Measurements from ENCODE around the gene EXOSC5.

Gene EXOSC5

GRCh38 chr19:41434450-41434849 lies 37.3 kb upstream of the EXOSC5 start:
- TF ChIP-seq EZH2phosphoT487 (conservative IDR thresholded peaks at IDR 0.05; ENCODE audit: low read length) (no peak), CTCF (IDR thresholded peaks at IDR 0.05; ENCODE audit: insufficient read depth, low read length, poor library complexity, severe bottlenecking) (no peak)
- H3K79me2 ChIP-seq (ENCODE audit: insufficient read depth, low read length) = peaks cover 11% of the 10 kb centered on the region
- H3K27me3 ChIP-seq (ENCODE audit: low read length) = no peaks in the 10 kb centered on the region

GRCh38 chr19:41433171-41433570 lies 36.0 kb upstream of the EXOSC5 start:
- no peaks in the 10 kb centered on the region for H3K9me2 ChIP-seq (replicated peaks; ENCODE audit: insufficient read depth, low read length)

More at GRCh38 chr19:41434450-41434849, 37.3 kb upstream of the EXOSC5 start:
- Histone ChIP-seq H4K20me1 (ENCODE audit: low read depth, low read length) (no peaks in the 10 kb centered on the region), H3K4me3 (ENCODE audit: insufficient read depth, low read length, poor library complexity, severe bottlenecking) (no peak overlapping the region), H3K27ac (ENCODE audit: low read depth, low read length) (no peak overlapping the region), H3K36me3 (ENCODE audit: low read length) (no peaks in the 10 kb centered on the region; the same call in 1 of the 2 replicates), H2AFZ (ENCODE audit: low read depth, low read length, severe bottlenecking) (no peak overlapping the region), H3K9ac (ENCODE audit: low read length) (no peak overlapping the region), H3K4me2 (ENCODE audit: low read depth, low read length, poor library complexity, severe bottlenecking) (no peak overlapping the region), H3K9me3 (ENCODE audit: insufficient read depth, low read length) (no peaks in the 10 kb centered on the region), H3F3A (ENCODE audit: insufficient read depth) (no peaks in the 10 kb centered on the region), H3K9me2 (replicated peaks; ENCODE audit: insufficient read depth, low read length) (no peaks in the 10 kb centered on the region)

GRCh38 chr19:41431426-41432386 lies 34.5 kb upstream of the EXOSC5 start:
- Histone ChIP-seq H3K27ac (ENCODE audit: low read depth, low read length) (no peak overlapping the region), H3K9me2 (replicated peaks; ENCODE audit: insufficient read depth, low read length) (no peaks in the 10 kb centered on the region), H3K4me2 (ENCODE audit: low read depth, low read length, poor library complexity, severe bottlenecking) (no peak overlapping the region), H3K36me3 (ENCODE audit: low read length) (no peaks in the 10 kb centered on the region; the same call in 1 of the 2 replicates), H3K4me3 (ENCODE audit: insufficient read depth, low read length, poor library complexity, severe bottlenecking) (no peak overlapping the region), H3F3A (ENCODE audit: insufficient read depth) (no peaks in the 10 kb centered on the region), H3K79me2 (ENCODE audit: insufficient read depth, low read length) (no peaks in the 10 kb centered on the region), H2AFZ (ENCODE audit: low read depth, low read length, severe bottlenecking) (no peak overlapping the region), H3K27me3 (ENCODE audit: low read length) (no peaks in the 10 kb centered on the region), H4K20me1 (ENCODE audit: low read depth, low read length) (no peaks in the 10 kb centered on the region), H3K9me3 (ENCODE audit: insufficient read depth, low read length) (no peaks in the 10 kb centered on the region), H3K9ac (ENCODE audit: low read length) (no peak overlapping the region)
- TF ChIP-seq EZH2phosphoT487 (conservative IDR thresholded peaks at IDR 0.05; ENCODE audit: low read length) = no peak
- no peak for TF ChIP-seq CTCF (IDR thresholded peaks at IDR 0.05; ENCODE audit: insufficient read depth, low read length, poor library complexity, severe bottlenecking)

More at GRCh38 chr19:41433171-41433570, 36.0 kb upstream of the EXOSC5 start:
- Histone ChIP-seq H3K9me3 (ENCODE audit: insufficient read depth, low read length) (no peaks in the 10 kb centered on the region), H3K27ac (ENCODE audit: low read depth, low read length) (no peak overlapping the region), H4K20me1 (ENCODE audit: low read depth, low read length) (no peaks in the 10 kb centered on the region), H2AFZ (ENCODE audit: low read depth, low read length, severe bottlenecking) (no peak overlapping the region), H3K4me3 (ENCODE audit: insufficient read depth, low read length, poor library complexity, severe bottlenecking) (no peak overlapping the region), H3K79me2 (ENCODE audit: insufficient read depth, low read length) (no peaks in the 10 kb centered on the region), H3F3A (ENCODE audit: insufficient read depth) (no peaks in the 10 kb centered on the region), H3K27me3 (ENCODE audit: low read length) (no peaks in the 10 kb centered on the region), H3K36me3 (ENCODE audit: low read length) (no peaks in the 10 kb centered on the region; the same call in 1 of the 2 replicates), H3K9ac (ENCODE audit: low read length) (no peak overlapping the region), H3K4me2 (ENCODE audit: low read depth, low read length, poor library complexity, severe bottlenecking) (no peak overlapping the region)
- TF ChIP-seq CTCF (IDR thresholded peaks at IDR 0.05; ENCODE audit: insufficient read depth, low read length, poor library complexity, severe bottlenecking) = no peak
- no peak for TF ChIP-seq EZH2phosphoT487 (conservative IDR thresholded peaks at IDR 0.05; ENCODE audit: low read length)

All from SU-DHL-6 (cell line).